Vagina (tissue), 2 donors: Measurements from ENCODE around the gene MAP4K4.

Experiments used
- POLR2A ChIP-seq, 2 donors: fragments of 450-650 bp; IDR thresholded peaks; one replicate each; pipeline ENCODE4 v1.6.1; 2017; ENCODE audit warnings: antibody characterized with exemption in 2 of 2, mild to moderate bottlenecking in 2 of 2, moderate library complexity in 2 of 2
- POLR2AphosphoS5 ChIP-seq, 2 donors: sonication (generic); formaldehyde crosslinking; IDR thresholded peaks; one replicate each; pipeline ENCODE4 v1.9.0; 2017; ENCODE audit warnings: antibody characterized with exemption in 2 of 2, mild to moderate bottlenecking in 2 of 2, low read depth in 1 of 2; ENCODE audit not compliant: insufficient read depth in 1 of 2
- TF ChIP-seq, protein P1 (sequence below), 3 experiments: fragments of 450-650 bp in 2 of 3; fragments of 200-600 bp in 1 of 3; sonication (generic) in 1 of 3; IDR thresholded peaks; one replicate each; pipeline ENCODE4 v1.5.1; 2017 to 2019; ENCODE audit warnings: antibody characterized with exemption in 3 of 3, mild to moderate bottlenecking in 2 of 3, moderate library complexity in 2 of 3

DNA sequence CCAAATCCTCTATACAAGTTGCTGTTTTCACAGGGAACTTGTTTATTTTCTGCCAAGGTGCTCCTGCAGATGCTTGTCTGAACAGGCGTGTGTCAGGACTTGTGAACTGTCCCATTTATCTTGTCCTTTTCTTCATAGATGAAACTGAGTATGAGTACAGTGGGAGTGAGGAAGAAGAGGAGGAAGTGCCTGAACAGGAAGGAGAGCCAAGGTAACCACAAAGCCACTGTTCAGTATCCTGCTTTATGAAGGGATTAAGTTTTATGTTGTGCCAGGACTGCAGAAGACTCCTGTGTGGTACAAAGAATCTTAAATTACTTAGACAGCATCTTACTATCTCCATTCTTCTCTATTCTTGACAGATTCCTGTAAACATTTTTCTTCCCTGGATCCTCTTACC, 145.0 kb downstream of the MAP4K4 start:
- TF ChIP-seq, protein P1, sequence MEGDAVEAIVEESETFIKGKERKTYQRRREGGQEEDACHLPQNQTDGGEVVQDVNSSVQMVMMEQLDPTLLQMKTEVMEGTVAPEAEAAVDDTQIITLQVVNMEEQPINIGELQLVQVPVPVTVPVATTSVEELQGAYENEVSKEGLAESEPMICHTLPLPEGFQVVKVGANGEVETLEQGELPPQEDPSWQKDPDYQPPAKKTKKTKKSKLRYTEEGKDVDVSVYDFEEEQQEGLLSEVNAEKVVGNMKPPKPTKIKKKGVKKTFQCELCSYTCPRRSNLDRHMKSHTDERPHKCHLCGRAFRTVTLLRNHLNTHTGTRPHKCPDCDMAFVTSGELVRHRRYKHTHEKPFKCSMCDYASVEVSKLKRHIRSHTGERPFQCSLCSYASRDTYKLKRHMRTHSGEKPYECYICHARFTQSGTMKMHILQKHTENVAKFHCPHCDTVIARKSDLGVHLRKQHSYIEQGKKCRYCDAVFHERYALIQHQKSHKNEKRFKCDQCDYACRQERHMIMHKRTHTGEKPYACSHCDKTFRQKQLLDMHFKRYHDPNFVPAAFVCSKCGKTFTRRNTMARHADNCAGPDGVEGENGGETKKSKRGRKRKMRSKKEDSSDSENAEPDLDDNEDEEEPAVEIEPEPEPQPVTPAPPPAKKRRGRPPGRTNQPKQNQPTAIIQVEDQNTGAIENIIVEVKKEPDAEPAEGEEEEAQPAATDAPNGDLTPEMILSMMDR (IDR thresholded peaks at IDR 0.05): no peak
- TF ChIP-seq POLR2AphosphoS5 (IDR thresholded peaks at IDR 0.05; ENCODE audit: insufficient read depth in 1 of 2, low read depth in 1 of 2): no peak
- no peak for TF ChIP-seq POLR2A (IDR thresholded peaks at IDR 0.05)
